Activated CD4-positive, alpha-beta T cell treated with anti-CD3 and anti-CD28 coated beads, Interleukin-2, amount 50 U/mL, for 24 hours (primary cell): ENCODE data around the gene ZNRD2.
"Not testable (repeated sequence)": the region's sequence is repeated elsewhere in the genome, so short reads cannot be mapped to it uniquely, and the experiment has no call there.

Experiments used
- DNase-seq, 2 donors: peaks; one replicate each; pipeline ENCODE4 v3.0.0-alpha.2; 2020; ENCODE audit warnings: low read depth in 1 of 2, low spot score in 1 of 2

ZNRD2 gene

GRCh38 chr11:65554842-65555430, 15.3 kb upstream of the ZNRD2 start:
- no peak for DNase-seq

- no peak for DNase-seq
These were observed 14.5 kb upstream of the ZNRD2 start for GRCh38 chr11:65555693-65556231.

- no peak for DNase-seq
These were observed 13.6 kb upstream of the ZNRD2 start for GRCh38 chr11:65556470-65557279.

GRCh38 chr11:65557280-65558001, 12.8 kb upstream of the ZNRD2 start:
- DNase-seq, result no peak

- no peak for DNase-seq
These were observed 12.0 kb upstream of the ZNRD2 start, which contains the start of gene LTBP3 for GRCh38 chr11:65558002-65558929. LTBP3 (minus strand) TSS chr11:65558359; CDS start chr11:65557959, 400 bp downstream.

GRCh38 chr11:65558930-65559509, 11.3 kb upstream of the ZNRD2 start:
- DNase-seq, result no peak

GRCh38 chr11:65559535-65559934, 10.7 kb upstream of the ZNRD2 start:
- DNase-seq, result no peak

- DNase-seq, result no peak
These were observed 10.2 kb upstream of the ZNRD2 start for GRCh38 chr11:65559951-65560537.

GRCh38 chr11:65560555-65561418, 9.5 kb upstream of the ZNRD2 start:
- DNase-seq, result no peak

- DNase-seq, result no peak
These were observed 8.3 kb upstream of the ZNRD2 start for GRCh38 chr11:65562020-65562419.

GRCh38 chr11:65562788-65563187, 7.5 kb upstream of the ZNRD2 start:
- DNase-seq, result no peak

GRCh38 chr11:65563601-65564000, 6.7 kb upstream of the ZNRD2 start:
- no peak for DNase-seq

- not testable (repeated sequence) for DNase-seq
These were observed 5.3 kb upstream of the ZNRD2 start for GRCh38 chr11:65564879-65565559.

- no peak for DNase-seq
These were observed 4.4 kb upstream of the ZNRD2 start for GRCh38 chr11:65565624-65566453.

GRCh38 chr11:65569164-65569972, 909 bp upstream of the ZNRD2 start:
- DNase-seq, result peak in 1 of 2 donors; percentile 57

- DNase-seq, result no peak
These were observed 1.1 kb downstream of the ZNRD2 start for GRCh38 chr11:65571420-65571819.

GRCh38 chr11:65571940-65572339, 1.7 kb downstream of the ZNRD2 start:
- no peak for DNase-seq
